SW 1271 (cell line): ENCODE measurements around the gene SLC22A12.
"Not testable (repeated sequence)": the region's sequence is repeated elsewhere in the genome, so short reads cannot be mapped to it uniquely, and the experiment has no call there.

ENCODE experiments used
- DNase-seq, 2 experiments: peaks; one replicate each; lab custom pipeline; 2025; lab: John Stamatoyannopoulos, UW

Gene SLC22A12

DNA sequence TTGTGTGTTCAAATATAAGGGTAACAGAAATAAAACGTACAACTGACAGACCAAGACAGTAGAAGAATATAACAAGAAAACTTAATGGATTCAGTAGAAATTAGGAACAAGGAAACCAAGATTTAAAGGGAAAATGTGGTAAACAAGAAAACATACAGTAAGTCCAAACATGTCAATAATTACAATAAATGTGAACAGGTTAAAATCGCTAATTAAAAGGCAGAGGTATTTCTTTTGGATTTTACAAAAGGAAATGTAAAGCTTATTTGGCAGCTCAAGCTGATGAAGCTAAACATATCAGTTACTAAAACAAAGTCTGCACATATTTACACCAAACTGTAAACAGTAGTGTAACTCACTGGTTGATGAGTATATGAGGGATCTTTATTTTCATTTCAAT is 2.3 kb upstream of the SLC22A12 start:
- no peak for DNase-seq

DNA sequence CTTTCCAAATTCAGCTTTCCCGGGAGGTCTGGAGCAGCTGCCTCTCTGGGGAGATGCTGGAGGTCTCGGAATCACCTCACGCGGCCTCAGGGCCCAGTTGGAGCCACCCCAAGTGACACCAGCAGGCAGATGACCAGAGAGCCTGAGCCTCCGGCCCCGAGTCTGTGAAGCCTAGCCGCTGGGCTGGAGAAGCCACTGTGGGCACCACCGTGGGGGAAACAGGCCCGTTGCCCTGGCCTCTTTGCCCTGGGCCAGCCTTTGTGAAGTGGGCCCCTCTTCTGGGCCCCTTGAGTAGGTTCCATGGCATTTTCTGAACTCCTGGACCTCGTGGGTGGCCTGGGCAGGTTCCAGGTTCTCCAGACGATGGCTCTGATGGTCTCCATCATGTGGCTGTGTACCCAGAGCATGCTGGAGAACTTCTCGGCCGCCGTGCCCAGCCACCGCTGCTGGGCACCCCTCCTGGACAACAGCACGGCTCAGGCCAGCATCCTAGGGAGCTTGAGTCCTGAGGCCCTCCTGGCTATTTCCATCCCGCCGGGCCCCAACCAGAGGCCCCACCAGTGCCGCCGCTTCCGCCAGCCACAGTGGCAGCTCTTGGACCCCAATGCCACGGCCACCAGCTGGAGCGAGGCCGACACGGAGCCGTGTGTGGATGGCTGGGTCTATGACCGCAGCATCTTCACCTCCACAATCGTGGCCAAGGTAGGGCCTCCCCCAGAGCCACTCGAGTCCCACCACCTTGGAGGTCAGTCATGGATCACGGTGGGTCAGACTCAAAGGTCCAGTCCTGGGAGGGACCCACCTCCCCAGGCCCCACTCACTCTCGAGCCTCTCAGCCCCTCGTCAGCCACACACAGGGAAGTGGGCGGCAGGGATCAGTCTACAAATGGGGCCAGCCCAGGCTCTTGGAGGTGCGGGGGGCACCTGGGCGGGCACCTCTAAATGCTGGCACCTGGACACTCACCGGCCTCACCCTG is 525 bp downstream of the SLC22A12 start:
- no peak for DNase-seq

DNA sequence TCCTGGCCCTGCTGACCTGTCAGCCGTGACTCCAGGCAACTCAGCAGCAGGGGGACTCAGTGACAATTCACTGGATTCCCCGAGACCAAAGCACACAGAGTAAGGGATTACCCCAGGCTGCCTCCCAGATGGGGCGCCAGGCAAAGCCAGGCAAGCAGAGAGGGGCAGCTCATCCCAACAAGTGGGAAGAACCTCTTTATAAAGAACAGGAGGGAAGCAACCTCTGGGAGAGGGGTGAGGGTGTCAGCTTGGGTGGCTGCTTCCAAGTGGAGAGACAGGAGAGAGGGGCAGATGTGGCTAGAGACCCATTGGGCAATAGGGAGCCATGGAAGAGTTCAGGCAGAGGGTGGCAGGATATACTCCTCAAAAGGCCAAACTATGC is 1.2 kb downstream of the SLC22A12 start:
- DNase-seq: no peak

DNA sequence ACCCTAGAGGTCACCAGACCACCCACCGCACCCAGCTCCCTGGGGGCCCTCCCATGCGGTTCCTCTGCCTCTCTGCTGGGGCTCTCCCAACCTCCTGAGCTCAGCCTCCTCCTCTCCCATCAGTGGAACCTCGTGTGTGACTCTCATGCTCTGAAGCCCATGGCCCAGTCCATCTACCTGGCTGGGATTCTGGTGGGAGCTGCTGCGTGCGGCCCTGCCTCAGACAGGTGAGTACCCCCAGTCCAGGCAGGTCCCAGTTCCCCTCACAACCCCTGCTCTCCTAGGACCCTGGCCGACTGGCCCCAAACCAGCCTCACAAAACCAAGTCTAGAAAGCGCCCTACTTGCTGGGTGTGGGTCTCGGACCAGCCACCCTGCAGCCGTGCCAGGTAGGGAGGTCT is 1.6 kb downstream of the SLC22A12 start:
- DNase-seq: no peak

DNA sequence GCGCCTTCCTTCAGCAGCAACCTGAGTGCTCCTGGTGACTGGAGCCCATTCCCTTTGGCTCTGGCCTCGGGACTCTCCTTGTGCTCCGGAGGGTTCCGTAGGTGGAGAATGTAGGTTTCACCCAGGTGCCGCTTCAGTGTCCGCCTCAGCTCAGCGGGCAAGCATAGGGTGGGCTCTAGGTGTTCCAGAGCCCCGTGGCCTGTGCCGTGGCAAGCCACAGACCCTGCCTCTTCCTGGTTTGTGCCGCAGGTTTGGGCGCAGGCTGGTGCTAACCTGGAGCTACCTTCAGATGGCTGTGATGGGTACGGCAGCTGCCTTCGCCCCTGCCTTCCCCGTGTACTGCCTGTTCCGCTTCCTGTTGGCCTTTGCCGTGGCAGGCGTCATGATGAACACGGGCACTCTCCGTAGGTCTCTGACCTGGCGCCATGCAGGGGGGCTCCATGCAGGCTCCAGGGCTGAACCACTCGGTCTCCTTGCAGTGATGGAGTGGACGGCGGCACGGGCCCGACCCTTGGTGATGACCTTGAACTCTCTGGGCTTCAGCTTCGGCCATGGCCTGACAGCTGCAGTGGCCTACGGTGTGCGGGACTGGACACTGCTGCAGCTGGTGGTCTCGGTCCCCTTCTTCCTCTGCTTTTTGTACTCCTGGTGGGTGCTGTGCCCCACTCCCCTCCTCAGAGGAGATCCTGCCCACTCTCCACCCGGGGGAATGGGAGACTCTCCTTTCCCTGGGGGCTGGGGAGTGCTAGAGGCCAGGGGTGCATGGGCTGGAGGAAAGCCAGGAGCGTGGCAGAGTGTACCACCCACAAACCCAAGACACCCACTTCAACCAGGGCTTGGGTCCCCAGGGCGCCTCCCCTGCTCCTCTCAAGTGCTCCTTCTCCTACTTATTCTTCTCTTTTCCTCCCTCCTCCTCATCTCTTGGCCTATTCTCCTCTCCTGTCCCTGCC is 2.4 kb downstream of the SLC22A12 start:
- no peak for DNase-seq

DNA sequence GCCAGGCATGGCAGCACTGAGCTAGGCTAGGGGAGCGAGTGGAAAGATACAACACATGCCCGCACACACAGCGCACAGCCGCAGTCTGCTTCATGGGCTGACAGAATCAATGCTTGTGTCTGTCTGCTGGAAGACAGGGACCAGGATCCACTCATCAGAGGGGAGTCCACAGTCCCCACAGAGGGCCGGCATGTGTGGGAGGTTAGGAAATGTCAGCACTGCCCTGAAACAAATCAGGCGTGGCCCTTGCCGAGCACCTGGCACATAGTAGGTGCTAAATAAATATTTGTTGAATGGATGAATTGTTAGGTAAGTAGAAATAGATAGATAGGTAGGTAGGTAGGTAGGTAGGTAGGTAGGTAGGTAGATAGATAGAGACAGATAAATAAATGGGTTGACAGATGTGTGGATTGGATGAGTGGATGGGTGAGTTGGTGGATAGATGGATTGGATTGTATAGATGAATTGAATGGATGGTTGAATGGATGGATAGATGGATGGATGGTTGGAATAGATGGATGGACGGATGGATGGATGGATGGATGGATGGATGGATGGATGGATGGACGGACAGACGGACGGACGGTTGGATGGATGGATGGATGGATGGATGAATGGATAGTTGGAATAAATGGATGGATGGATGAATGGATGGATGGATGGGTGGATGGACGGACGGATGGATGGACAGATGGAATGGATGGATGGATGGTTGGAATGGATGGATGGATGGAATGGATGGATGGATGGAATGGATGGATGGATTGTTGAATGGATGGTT is 3.3 kb downstream of the SLC22A12 start:
- DNase-seq: no peak

DNA sequence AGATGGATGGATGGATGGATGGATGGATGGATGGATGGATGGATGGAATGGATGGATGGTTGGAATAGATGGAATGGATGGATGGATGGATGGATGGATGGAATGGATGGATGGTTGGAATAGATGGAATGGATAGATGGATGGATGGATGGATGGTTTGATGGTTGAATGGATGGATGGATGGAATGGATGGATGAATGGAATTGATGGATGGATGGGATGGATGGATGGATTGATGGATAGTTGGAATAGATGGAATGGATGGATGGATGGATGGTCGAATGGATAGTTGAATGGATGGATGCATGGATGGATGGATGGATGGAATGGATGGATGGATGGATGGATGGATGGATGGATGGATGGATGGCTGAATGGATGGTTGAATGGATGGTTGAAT is 4.9 kb downstream of the SLC22A12 start:
- not testable (repeated sequence) for DNase-seq

DNA sequence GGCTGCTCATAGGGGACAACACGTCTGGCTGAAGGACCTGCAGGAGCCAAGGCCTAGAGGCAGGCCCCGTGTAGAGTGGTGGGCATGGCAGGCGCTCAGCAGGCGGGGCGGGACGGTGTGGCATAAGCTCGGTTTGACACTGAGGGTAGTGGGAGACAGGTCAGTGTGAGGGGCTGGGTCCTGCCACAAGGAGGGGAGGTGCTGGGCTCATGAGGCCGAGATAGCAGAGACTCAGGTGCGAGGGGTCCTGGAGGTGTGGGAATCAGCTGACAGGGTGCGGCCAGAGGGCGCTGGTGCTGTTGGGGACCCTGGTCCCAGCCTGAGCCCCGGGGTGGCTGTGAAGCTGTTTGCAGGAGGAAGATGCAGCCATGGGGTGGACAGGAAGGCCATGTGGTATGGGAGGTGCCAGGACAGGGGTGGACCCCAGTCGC is 6.7 kb downstream of the SLC22A12 start:
- no peak for DNase-seq

DNA sequence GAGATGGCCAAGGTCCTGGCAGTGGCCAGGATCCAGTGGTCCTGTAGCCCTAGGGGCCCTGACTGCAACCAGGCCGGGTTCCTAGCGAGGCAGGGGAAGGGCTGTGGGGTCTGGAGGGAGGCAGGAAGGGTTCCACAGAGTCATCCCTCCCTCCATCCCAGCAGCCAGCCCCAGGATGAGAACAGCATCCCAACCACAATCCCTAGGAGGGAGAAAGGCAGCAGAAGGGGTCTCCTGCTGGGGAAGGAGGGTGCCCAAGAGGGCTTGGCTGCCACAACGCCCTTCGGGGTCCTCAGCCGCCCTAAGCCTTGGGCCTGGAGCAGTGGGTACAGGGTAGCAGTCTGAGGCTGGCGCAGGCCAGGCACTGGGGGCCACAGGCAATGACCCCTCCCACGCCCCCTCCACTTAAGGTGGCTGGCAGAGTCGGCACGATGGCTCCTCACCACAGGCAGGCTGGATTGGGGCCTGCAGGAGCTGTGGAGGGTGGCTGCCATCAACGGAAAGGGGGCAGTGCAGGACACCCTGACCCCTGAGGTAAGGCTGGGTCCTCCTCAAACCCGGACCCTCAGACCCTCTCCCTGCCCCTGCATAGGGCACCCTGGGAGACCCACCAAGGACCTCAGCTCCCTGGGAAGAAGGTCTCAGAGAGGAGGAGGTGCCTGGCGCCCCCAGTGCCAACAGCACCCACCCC is 7.2 kb downstream of the SLC22A12 start:
- DNase-seq: no peak

DNA sequence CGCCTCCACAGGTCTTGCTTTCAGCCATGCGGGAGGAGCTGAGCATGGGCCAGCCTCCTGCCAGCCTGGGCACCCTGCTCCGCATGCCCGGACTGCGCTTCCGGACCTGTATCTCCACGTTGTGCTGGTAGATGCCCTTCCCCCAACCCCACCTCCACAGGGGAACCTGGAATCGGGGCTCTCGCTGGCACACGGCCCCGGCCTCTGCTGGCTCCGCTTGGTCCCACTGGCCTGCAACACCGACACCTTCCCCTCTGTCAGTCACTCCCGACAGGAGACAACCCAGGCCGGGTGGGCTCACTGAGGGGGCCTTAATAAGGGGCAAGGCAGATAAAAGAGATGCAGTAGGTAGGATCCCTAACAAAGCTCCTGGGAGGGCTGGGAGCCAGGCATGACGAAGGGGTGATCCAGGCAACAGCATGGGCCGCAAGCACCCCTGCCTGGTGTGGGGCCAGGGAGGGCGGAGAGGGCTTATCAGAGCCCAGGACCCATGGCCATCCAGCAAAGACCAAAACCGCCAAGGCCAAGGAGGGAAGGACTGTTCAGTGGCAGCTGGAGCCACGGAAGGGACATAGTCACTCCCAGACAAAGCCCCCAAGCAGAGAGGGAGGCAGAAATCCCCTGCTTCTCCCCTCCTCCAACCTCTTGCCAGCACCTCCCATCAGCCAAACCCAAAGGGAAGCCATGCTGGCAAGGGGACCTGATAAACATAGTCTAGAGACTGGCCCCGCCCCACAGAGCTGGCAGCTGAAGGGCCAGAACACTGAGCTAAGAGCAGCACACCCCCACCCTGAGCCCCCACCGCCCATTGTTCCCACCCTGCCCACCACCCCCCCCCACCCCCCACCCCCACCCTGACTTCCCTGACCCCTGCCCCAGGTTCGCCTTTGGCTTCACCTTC is 8.0 kb downstream of the SLC22A12 start:
- no peak for DNase-seq

DNA sequence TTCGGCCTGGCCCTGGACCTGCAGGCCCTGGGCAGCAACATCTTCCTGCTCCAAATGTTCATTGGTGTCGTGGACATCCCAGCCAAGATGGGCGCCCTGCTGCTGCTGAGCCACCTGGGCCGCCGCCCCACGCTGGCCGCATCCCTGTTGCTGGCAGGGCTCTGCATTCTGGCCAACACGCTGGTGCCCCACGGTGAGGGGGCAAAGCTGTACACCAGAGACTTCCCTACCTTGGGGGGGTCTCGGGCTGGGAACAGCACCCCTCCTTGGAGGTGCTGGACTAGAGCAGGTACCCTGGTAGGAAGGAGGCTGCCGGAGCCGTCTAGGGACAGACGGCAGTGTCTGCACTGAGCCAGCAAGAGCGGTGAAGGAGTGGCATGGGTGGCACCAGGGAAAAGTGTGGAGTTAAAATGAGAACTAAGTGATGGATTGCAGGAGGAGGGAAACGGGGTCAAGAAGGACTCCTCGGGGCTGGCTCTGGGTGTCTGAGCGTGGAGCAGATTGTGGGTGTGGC is 8.7 kb downstream of the SLC22A12 start:
- no peak for DNase-seq

DNA sequence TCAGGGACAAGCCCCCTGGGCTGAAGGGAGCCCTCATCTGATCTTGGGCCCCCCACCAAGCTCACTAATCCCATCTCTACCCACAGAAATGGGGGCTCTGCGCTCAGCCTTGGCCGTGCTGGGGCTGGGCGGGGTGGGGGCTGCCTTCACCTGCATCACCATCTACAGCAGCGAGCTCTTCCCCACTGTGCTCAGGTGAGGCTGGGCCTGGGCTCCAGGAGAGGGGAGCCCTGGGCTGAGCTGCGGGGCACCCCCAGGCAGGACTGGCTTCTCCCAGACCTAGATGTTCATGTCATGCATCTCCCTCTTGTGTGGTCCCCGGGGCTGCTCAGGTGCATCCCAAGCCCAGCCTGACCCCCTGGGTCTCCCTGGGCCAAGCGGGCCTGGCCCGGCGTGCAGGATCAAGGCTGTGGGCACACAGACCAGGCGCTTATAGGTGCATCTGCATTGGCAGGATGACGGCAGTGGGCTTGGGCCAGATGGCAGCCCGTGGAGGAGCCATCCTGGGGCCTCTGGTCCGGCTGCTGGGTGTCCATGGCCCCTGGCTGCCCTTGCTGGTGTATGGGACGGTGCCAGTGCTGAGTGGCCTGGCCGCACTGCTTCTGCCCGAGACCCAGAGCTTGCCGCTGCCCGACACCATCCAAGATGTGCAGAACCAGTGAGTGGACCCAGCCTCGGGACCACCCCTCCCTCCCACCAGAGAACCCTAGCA is 9.4 kb downstream of the SLC22A12 start:
- no peak for DNase-seq

DNA sequence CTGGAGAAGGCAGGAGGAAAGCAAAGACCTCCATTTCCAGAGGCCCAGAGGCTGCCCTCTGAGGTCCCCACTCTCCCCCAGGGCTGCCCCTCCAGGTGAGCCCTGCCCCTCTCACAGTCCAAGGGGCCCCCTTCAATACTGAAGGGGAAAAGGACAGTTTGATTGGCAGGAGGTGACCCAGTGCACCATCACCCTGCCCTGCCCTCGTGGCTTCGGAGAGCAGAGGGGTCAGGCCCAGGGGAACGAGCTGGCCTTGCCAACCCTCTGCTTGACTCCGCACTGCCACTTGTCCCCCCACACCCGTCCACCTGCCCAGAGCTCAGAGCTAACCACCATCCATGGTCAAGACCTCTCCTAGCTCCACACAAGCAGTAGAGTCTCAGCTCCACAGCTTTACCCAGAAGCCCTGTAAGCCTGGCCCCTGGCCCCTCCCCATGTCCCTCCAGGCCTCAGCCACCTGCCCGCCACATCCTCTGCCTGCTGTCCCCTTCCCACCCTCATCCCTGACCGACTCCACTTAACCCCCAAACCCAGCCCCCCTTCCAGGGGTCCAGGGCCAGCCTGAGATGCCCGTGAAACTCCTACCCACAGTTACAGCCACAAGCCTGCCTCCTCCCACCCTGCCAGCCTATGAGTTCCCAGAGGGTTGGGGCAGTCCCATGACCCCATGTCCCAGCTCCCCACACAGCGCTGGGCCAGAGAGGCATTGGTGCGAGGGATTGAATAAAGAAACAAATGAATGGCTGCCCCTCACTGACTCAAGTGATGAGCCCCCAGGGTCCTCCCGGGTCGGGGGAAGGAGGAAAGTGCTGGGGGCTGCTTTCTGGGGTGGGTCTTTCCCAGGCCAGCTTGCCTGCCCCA is 10.8 kb downstream of the SLC22A12 start:
- no peak for DNase-seq

DNA sequence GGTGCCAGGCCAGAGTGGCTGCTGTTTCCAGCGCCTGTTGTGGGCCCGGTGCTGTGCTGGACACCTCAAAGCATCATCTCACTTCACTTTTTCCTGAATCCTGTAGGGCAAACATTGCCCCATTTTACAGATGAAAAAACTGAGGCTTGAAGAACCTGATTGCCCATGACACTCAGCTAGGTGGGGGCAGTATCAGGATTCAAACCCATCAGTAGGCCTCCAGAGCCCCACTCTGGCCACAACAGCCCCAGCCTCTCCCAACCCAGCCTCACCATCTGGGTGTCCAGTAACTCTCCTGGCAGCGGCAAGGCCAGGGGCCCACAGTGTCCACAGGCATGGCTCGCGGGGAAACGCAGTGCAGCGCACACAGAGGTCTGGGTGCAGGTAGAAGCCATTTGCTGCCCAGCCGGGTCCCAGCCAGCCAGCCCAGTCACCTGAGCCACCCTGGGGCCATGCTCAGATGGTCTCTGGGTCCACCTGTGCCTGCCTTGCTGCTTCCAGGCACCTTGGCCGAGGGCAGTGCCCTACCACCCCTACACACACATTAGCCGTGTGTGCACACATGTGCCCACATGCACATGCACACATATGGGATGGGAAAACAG is 11.5 kb downstream of the SLC22A12 start:
- DNase-seq: no peak

DNA sequence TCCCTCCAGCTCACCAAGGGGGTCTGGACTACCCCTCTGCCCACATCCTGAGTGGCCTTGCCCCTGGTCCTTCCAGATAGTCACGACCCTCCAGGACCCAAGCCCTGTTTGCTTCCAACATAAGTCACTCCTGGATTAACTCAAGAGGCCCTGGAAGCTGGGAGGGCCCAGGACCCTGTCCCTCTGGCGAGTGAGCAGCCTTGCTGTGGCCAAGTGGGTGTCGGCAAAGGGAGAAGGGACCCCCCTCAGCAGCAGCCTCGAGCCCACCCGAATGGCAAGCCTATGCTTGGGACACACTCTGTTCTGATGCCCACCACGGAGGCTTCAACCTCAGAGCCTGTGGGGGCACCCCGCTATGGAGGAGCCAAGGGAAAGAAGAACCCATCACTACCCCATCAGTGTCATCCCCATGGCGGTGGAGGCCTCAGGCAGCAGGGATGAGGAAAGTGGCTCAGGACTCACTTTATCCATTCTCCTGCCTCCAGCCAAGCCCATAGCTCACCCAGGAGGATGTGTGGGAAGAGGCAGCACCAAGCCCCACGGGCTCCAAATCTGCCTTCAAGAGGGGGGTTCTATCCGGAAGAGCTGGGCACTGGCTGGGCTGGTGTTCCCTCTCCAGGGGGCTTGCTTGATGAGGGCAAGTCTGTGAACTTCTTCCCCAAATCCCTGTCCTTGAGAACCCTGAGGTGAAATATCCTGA is 12.5 kb downstream of the SLC22A12 start:
- no peak for DNase-seq

DNA sequence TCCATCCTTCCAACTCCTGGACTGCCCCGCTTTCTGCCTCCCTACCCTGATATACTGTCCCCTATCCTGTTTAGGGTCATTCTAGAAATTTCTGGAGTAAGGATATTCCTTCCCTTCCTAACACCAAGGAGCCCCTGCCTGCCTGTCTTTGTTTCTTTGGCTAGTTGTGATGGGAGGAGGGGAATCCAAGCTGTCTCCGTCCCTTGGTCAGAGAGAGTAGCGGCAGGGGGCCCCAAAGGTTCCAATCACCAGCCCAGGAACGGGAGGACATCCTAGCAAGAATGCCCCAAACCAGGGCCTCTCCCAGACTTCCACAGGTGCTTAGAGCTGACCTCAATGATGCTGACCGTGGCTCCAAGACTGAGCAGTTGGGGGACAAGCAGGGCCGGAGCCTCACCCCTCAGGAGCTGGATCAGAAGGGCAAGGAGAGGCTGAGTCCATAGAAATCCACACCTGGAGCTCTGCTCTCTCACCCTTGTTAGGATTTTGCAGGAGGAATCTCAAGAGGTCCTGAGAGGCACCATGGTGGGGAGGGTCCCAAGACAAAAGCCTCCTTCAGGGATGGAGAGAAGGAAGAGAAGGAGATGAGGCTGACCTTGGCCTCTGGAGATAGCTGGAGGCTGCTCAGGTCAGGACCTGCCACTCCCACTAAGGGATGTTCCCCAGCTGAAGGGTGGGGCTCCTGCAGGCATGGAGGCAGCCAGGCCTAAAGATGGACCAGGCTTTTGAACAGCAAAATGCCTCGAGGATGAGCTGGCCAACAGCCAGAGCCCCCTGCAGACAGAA is 13.6 kb downstream of the SLC22A12 start:
- DNase-seq: no peak

DNA sequence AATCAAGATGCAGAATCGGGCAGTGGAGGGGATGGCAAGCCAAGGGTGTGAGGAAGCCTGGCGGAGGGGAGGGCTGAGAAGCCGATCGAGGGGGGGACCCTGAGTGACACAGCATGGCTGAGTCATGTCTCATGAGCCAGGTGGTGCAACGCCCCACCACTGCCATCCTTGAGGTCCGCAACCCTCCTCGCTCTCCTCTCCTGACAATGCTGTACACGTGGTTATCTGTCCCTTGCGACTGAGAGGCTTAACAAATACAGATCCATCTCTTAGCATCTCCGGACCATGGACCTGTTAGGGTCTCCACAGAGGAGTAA is 14.2 kb downstream of the SLC22A12 start:
- no peak for DNase-seq
